ENCODE results near the gene MAPKAP1.

The MAPKAP1 gene

DNA sequence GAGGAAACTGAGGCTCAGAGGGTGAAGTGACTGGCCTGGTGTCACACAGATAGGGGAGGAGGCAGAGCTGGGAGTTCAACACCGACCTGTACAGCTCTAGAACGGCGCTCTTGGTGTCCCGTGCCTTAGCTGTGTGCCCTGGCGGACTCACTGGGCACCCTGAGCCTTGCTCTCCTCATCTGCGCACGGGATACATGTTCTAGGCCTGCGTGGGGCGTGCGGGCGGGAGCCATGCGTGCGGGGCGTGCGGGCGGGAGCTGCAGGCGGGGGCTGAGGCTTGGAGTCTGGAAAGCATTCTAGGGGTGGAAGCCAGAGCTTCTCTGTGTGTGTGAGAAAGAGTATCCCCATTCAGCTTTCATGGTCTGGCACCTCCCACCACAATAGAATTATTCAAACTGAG, 280.1 kb downstream of the MAPKAP1 start:
- no peak for DNase-seq

DNA sequence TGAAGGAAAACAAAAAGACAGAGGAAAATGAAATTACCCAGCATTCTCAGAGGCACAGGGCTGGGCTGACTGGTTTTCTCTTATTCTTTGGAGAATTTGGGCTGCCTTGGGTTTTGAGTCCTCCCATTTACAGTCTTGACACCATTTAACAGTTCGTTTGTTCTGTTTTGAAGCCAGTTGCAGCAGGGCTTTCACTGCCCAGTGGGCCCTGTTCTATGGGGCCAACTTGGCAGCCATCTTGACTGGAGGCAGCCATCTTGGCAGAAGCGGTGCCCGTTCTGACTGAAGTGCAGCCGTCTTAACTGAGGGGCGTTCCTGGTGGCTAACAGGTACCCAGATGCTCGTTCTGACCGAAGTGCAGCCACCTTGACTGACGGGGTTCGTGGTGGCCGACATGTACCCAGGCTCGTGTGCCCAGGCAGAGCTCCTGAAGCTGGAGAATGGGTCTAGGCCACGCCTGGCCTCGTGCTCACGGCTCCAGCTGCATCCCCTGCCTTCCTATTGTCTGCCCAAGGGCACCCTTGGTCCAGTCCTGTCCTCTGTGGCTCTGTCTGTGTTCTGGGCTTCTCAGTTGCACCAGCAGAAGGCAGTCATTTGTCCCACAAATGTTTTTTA, 281.0 kb downstream of the MAPKAP1 start:
- no peak for DNase-seq

DNA sequence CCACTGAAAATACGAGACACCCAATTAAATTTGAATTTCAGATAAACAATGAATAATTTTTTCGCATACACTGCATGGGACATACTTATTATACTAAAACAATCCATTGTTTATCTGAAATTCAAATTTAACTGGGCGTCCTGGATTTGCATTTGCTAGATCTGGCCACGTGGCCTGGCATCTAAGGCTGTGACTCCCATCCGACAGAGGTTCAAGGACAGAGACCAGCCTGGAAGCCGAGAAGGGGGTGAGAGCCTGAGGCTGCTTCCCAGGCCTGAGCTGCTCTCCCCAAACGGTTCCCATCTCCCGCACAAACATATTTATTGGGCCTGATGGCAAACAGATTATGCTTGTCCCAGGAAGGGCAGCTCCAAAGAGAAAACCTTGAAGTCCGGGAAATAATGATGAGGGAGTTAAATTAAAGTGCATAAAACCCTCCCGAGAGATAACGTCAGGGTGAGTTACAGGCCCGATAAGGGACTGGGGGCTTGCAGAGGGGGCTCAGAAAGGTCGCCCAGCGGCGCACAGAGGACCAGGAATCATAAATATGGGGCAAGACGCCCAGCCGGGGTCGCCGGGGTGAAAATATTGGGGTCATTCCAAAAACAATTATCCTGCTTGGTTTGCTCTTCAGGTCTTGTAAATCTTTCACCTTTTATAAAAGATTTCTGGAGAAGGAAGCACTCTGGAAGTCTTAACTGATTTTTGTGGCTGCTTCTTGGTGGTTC, 281.7 kb downstream of the MAPKAP1 start:
- no peak for DNase-seq

DNA sequence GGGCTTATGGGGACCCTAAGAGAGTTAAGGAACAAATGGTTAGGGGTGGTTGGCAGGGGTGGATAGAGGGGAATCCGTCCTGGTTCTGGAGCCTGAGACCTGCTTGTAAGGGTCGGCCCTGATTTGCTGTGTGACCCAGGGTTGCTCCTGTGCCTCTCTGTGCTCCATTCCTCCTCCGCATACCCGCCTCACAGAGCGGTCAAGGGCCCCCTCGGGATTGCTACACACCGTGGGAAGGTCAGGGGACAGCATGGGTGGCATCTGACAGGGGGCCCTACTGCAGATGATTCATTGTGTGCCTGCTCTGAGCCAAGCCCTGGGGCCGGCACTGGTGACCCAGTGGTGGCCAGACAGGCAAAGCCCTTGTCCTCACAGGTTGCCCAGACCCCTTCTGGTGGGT, 283.0 kb downstream of the MAPKAP1 start:
- no peak for DNase-seq

DNA sequence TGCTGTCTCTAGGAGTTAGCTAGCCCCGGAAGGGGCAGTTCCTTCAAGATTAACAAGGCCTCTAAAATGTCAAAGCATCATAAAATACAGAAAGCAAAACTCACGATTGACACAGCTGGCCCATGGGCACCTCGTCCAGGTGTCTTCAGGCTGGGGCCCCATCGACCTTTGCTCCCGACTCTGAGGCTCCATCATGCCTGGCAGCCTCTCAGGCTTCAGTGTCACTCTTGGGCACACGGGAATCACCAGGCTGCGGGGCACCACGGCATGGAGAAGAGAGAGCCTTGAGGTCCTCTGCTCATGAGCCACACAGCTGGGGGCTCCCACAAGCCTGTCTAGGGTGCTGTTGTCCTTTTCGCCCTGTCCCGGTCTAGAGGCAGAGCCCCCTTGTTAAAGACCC, 284.2 kb downstream of the MAPKAP1 start:
- DNase-seq, result no peak

DNA sequence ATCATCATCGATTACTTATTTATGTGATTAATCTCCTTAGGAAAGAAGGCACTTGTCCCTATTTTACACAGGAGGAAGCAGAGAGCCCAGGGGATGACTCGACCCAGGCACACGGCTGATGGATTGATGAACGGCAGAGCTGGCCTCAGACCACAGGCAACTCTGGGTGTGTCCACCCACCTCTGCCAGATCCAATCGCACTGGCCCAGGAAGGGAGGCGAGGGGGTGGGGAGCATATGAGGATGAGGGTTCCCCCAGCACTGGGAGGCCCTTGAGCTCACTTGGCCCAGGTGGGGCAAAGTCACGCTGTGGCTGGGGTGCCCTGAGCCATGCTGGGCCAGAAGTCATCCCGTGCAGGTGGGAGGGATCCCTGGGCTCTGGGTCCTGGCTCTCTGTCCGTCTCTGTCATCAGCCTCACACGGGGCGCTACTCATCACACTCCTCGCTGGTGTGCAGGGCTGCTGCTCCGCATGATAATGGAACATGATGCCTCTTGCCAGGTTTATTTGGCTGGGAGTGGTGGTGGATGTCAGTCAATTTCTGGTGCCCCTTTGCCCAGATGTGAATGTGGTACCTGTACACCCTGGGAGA, 285.3 kb downstream of the MAPKAP1 start:
- no peak for DNase-seq

DNA sequence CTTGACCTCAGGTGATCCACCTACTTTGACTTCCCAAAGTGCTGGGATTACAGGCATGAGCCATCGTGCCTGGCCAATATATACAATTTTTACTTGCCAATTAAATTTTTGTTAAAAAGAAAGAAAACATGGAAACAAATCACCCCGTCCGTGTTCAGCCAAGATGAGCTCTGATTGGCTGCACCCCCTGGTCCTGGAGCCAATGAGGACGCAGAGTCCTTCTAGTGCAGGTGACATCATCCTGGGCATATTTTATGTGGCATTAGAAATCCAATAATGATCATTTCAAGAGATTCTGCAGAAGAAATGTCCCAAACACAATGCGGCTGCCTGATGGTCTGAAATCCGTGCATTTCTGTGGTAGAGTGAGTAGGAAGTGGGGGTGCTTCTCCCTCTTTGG, 285.8 kb downstream of the MAPKAP1 start:
- no peak for DNase-seq

DNA sequence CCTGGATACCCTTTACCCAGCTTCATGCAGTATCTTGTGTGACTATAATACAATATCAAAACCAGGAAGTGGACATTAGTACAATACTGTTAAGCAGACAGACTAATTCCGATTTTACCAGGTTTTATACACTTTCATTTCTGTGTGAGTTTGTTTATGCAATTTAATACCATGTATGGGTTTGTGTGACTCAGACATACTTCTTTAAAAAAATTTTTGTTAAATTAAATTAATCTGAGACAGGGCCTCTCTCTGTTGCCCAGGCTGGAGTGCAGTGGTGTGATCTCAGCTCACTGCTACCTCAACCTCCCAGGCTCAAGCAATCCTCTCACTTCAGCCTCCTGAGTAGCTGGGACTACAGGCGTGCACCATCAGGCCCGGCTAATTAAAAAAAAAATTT, 288.6 kb downstream of the MAPKAP1 start:
- DNase-seq, result no peak

DNA sequence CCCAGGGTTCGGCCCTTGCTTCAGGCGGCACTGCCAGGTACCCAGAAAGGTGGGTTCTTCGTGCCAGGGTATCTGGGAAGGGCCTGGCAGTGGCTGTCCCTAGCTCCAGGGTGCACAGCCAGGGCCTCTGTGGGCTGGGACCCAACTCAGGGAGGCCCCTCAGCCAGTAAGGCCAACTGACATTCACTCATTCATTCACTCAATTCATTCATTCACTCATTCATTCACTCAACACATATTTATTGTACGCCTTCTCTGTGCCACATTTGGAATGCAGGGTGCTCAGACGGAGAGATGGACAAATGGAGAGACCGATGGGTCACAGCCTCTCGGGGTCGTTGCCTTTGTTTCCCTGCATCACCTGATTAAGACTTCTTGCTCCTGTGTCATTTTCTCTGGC, 290.5 kb downstream of the MAPKAP1 start:
- no peak for DNase-seq

DNA sequence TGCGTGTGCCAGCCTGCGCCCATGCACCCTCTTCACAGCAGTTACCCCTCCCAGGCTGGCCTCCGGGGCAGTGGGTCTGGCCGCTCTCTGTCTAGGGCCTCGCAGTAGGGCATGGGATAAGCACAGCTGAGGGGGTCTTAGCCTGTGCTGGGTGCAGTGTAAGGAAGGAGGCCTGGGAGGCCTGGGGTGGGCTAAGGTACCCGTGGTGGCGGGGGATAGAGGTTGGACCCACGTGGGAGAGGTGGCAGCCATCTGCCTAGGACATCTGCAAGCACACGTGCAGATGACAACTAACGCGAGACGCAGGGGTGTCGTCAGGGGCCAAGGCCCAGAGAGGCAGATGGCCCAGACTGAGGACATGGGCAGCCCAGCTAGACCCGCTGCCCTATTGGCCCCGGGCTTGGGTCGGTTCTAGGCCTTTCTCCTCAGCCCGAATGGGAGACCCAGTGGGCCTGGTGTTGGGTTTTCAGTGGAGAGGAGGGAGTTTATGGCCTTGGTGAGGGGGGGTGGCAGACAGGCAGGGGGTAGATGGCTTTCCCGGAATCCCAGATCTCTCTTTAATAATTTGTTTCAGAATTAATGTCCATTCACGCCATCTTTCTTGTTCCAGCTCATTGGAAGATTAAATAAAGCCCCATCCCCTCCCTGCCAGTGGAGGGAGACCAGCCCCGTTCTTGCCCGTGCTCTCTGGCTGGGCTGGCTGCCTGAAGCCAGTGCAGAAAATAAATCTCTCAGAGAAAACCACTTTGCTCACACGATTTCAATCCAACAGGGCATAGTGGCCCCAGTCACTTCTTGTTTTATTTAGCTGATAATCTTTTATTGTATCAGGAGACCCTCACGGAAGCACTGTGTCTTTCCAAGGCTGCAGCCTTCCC, 291.2 kb downstream of the MAPKAP1 start:
- no peak for DNase-seq

DNA sequence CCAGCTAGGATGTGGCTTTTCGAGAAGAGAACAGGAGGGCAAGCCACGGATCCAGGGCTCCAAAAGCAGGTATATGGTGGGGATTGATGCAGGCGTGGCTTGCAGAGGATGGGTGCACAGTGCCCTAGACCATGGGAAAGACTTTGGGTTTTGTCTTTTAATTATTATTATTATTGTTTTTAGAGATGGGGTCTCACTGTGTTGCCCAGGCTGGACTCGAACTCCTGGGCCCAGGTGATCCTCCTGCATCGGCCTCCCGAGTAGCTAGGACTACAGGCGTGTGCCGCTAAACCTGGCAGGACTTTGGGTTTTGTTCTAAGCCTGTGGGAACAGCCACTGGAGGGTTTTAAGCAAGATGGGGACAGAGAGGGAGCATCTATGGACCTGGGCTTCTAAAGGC, 293.4 kb downstream of the MAPKAP1 start:
- DNase-seq, result no peak

DNA sequence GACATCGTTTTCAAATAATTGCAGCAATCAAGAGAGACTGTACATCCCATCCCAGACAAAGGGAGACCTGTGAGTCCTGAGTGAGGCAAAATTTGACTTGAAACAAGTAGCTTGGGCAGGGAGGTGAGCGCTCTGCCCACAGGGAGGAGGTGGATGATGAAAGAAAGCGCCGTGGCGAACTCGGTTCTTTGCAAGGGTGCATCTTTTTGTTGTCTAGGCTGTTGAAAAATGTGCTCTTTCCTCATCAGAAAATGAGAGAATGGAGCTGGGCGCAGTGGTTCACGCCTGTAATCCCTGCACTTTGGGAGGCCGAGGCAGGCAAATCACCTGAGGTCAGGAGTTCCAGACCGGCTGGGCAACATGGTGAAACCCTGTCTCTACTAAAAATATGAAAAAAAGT, 294.8 kb downstream of the MAPKAP1 start:
- no peak for DNase-seq

DNA sequence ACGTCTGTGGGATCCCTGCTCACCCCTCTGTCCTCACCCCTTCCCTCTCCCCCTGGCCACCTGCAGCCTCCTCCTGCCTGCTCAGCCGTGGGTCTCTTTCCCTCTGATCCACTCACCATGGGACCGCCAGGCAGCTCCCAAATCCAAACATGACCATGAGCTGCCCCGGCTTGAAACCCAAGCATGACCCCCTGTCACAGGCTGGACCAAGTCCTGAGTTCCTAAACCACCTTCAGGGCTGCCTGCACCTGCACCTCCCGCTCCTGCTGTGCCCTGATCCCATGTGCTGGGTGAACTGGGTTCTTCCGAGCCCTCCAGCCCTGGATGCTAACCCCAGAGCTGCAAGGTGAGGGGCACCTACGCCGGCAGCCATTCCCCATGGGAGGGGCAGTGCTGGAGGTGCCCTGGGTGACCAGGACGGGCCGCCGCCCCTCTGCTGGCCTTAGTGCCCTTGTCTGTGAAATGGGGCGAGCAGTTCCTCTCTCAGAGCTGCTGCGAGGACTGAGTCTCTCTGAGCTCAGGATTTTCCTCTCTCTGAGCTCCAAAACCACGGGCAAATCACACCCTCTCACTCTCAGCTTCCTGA, 295.7 kb downstream of the MAPKAP1 start:
- no peak for DNase-seq

DNA sequence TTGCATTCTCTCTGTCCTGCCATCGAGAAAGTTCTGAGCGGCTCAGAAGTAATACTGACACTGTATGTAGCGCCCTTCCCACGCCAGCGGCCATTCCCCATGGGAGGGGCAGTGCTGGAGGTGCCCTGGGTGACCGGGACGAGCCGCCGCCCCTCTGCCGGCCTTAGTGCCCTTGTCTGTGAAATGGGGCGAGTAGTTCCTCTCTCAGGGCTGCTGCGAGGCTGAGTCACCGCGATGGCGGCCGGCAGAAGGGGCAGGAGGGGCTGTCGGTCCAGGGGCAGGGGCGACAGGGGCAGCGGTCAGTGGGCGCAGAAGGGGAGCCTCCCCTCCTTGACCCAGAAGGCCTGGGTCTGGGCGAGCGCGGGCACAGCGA, 296.5 kb downstream of the MAPKAP1 start:
- no peak for DNase-seq

DNA sequence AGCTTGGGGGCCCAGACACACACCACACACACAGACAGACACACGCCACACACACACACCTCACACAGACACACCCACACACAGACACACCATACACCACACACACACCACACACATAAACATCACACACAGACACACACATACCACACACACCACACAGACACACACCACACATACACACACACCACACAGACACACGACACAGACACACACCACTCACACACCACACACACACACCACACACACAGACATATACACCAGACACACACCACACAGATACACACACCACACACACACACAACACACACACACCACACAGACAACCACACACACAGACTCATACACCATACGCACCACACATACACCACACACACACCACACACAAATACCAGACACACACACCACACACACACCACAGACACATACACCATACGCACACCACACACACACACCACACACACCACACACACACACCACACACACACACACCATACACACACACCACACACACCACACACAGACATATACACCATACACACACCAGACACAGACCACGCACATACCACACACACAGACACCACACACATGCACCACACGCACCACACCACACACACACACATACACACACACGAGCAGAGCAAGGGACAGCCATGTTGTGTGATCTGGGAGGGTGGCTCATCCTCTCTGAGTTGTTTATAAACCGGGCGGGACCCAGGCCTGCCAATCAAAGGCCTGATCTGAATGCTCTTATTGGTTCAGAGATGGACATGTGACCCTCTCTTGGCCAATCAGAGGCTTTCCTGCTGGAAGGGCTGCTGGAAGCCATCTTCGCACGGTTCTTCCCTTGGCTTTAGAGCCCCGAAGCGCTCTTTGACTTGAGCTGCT, 297.1 kb downstream of the MAPKAP1 start:
- peak; percentile 7 for DNase-seq

DNA sequence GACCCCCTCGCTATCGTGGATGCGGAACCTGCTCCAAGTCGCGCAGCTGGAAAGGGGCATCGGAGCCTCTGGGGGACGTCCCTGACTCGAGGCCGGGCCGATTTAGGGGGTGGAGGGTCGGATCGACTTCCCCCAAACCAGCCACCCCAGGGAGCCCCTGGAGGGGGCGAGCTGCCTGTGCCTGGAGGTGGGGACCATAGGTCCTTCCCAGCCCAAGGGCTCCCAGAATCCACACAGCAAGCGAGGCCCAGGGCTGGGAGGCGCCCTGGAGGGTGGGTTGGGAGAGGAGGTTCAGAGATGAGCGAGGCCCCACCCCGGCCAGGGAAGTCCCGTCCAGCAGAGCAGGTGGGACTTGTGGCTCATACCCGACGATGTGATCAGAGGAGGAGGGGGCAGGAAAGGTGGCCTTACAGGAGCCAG, 297.8 kb downstream of the MAPKAP1 start:
- DNase-seq, result no peak

DNA sequence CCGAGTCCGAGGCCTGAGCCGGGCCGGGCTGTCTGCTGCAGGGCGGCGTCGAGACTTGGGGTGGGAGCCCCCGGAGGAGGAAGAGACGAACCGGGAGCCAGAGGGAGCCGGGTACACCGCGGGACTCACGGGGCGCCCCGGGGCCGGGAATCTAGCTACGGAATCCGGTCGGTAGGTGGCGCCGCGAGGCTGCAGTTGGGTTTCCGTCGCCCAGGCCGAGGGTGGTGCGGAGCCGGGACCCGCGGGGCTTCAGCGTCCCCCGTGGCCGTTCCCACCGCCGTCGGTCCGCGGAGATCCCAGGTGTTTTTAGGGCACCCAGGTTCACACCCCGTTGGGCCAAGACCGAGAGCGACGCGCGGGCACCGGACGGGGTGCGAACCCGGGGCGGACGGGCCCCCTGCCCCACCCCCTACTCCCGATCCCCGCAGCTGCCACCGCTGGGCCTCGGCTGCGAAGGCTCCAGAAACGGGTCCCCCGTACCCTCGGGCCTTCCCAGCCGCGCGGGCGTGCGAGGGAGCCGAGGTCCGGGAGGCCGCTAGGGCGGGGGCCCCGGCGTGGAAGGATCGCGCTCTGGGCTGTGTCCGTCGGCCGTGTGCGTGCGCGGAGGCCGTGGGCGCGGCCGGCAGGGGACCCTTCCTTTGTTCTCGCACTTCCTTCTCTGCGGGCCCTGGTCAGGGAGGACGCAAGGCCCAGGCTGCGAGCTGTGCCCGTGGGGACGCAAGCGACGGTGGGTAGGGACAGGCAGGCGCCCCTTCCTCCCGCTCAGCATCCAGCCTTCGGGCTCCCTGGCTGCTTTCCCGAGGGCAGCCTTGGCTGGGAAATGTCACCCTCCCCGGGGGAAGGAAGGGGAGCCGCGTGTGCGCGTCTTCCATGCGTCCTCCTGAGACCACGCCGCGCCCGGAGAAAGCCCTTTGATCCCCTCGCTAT, 298.8 kb downstream of the MAPKAP1 start:
- DNase-seq, result peak; percentile 72

DNA sequence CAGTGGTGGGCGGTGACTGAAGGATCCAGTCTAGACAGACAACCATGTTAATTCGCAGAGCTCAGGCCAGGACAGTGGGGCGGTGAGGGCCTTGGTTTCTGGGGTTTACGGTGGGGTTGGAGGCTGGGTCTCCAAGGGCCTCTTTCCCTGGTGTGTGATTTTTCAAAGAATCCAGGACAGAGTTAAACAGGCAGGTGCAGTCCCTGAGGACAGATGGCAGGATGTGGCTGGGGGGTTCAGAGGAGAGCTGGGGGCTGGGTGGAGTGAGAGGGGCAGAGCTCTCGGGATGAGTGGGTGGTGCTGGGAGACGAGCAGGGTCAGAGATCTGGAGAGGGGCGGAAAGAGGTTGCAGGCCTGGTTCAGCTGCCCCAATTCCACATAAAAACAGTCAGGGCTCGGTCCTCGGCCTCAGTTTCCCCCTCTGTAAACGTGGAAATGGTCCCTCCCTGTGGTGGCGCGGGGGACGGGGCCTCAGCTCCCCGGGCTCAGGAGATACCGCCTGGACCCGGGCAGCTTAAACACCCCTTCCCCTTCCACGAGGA, 299.5 kb downstream of the MAPKAP1 start:
- no peak for DNase-seq

DNA sequence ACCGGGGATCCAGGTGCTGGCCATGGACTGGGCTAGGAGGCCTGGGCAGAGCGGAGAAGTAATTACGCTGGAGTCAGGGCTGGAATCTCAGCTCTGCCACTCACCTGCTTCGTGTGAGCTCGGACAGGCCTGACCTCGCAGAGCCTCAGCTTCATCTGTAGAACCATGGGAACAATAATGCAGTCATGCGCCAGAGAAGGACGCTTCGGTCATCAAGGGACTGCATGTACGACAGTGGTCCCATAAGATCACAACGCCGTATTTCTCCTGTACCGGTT, 300.3 kb downstream of the MAPKAP1 start:
- DNase-seq, result no peak

DNA sequence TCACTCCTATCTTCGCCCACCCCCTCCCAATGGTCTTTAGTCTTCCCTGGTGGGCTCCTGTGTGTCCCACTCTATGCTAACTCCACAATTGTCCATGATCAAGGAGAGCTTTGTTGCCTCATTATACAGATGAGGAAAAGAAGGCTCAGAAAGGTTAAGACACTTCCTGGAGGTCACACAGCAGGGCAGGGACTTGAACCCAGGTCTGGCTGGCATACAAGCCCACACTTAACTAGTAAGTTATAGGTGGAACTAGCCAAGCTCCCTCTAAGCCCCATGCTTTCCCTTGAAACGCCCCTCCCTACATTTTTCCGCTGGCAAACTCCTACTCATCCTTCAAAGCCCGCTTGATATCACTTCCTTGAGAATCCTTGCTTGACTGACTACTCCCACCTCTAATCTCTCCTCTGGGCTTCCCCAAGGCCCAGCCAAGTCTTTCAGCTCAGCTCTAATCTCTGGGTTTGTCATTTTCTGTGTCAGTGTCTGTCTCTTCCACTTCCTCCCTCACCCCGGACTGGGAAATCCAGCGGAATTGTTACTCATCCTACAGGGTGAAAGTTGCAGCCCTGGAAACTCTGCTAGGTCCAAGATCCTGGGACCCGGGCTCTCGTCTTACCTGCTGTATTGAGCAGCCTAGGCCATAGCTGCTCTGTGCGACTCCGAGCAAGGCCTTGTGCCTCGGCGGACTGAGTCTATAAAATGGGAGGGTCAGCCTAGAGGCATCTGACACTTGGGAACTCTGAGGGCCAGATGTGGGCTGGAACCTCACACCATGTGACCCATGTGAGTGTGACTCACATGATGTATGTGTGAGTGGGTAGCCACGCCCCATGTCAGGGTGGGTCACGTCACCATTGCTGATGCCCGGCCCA, 300.8 kb downstream of the MAPKAP1 start:
- DNase-seq, result no peak
